ENCODE data around the gene SOWAHA. TPM values are rescaled to one million over a fixed set of nuclear protein-coding genes. Genes with fewer than 3 reads are reported as not detected.

Gene SOWAHA
- polyA plus RNA-seq, 1 donor from 2014 or later = 23.4 TPM

DNA sequence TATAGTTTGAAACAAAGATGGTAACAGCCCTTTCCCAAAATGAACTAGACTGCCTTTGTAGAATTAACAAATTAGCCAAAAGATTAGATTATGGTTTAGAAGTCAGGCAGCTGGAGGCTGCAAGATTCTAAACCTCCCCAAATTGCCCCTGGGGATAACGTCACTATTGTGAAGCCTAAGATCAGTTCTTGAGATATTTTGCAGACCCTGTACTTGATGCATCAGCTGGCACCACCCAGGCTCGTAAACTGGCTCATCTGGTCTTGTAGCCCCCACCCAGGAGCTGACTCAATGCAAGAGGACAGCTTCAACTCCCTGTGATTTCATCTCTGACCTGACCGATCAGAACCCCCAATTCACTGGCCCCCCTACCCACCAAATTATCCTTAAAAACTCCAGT lies 4.2 kb upstream of the SOWAHA start:
- H3F3A ChIP-seq (ENCODE audit: insufficient read depth, low read length, poor library complexity, severe bottlenecking) = no peaks in the 10 kb centered on the region
- H3K79me2 ChIP-seq (replicated peaks; ENCODE audit: insufficient read depth, low read length) = no peaks in the 10 kb centered on the region
- H3K4me2 ChIP-seq (ENCODE audit: low read length) = no peak overlapping the region
- H3K9me2 ChIP-seq (ENCODE audit: insufficient read depth, low read length) = no peaks in the 10 kb centered on the region
- H3K9me3 ChIP-seq (ENCODE audit: low read length) = no peaks in the 10 kb centered on the region
- H3K36me3 ChIP-seq (ENCODE audit: insufficient read depth, low read length) = no peaks in the 10 kb centered on the region
- H3K27me3 ChIP-seq (ENCODE audit: insufficient read depth, low read depth, low read length) = peaks cover 28% of the 10 kb centered on the region
- no peak overlapping the region for H3K4me3 ChIP-seq (ENCODE audit: low read length)
- TF ChIP-seq, protein P1, sequence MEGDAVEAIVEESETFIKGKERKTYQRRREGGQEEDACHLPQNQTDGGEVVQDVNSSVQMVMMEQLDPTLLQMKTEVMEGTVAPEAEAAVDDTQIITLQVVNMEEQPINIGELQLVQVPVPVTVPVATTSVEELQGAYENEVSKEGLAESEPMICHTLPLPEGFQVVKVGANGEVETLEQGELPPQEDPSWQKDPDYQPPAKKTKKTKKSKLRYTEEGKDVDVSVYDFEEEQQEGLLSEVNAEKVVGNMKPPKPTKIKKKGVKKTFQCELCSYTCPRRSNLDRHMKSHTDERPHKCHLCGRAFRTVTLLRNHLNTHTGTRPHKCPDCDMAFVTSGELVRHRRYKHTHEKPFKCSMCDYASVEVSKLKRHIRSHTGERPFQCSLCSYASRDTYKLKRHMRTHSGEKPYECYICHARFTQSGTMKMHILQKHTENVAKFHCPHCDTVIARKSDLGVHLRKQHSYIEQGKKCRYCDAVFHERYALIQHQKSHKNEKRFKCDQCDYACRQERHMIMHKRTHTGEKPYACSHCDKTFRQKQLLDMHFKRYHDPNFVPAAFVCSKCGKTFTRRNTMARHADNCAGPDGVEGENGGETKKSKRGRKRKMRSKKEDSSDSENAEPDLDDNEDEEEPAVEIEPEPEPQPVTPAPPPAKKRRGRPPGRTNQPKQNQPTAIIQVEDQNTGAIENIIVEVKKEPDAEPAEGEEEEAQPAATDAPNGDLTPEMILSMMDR (IDR thresholded peaks at IDR 0.05; ENCODE audit: poor library complexity, severe bottlenecking) = no peak
- no peak overlapping the region for H2AFZ ChIP-seq (ENCODE audit: low read depth, low read length)
- no peaks in the 10 kb centered on the region for H4K20me1 ChIP-seq (ENCODE audit: insufficient read depth)
- H3K27ac ChIP-seq (ENCODE audit: low read length) = no peak overlapping the region
- H3K9ac ChIP-seq (ENCODE audit: low read length) = no peak overlapping the region

DNA sequence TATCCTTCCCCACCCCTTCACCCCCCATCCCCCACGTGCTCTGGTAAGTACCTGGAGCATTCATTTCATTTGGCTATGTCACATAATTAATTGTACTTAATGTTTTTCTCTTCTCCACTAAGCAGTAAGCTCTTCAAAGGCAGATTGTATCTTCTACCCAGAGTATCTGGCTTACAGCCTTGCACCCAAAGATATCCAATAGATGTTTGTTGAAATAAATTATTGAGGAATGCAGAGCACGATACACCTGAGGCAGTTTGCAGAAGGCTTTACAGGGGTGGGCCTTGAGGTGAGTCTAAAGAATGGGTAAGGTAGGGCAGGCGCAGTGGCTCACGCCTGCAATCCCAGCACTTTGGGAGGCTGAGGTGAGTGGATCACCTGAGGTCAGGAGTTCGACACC lies 2.5 kb upstream of the SOWAHA start:
- H3K27me3 ChIP-seq (ENCODE audit: insufficient read depth, low read depth, low read length) = peaks cover 41% of the 10 kb centered on the region
- no peak overlapping the region for H3K9ac ChIP-seq (ENCODE audit: low read length)
- H3F3A ChIP-seq (ENCODE audit: insufficient read depth, low read length, poor library complexity, severe bottlenecking) = no peaks in the 10 kb centered on the region
- no peaks in the 10 kb centered on the region for H4K20me1 ChIP-seq (ENCODE audit: insufficient read depth)
- no peaks in the 10 kb centered on the region for H3K36me3 ChIP-seq (ENCODE audit: insufficient read depth, low read length)
- H3K9me2 ChIP-seq (ENCODE audit: insufficient read depth, low read length) = no peaks in the 10 kb centered on the region
- H3K9me3 ChIP-seq (ENCODE audit: low read length) = peaks cover 5% of the 10 kb centered on the region
- H2AFZ ChIP-seq (ENCODE audit: low read depth, low read length) = no peak overlapping the region
- H3K79me2 ChIP-seq (replicated peaks; ENCODE audit: insufficient read depth, low read length) = no peaks in the 10 kb centered on the region
- H3K27ac ChIP-seq (ENCODE audit: low read length) = no peak overlapping the region
- TF ChIP-seq EP300 (conservative IDR thresholded peaks at IDR 0.05; ENCODE audit: poor library complexity, severe bottlenecking) (no peak), EZH2 (IDR thresholded peaks at IDR 0.05; ENCODE audit: borderline replicate concordance, insufficient read depth, low read length, poor library complexity, severe bottlenecking) (no peak), POLR2AphosphoS5 (IDR thresholded peaks at IDR 0.05) (no peak), RAD21 (conservative IDR thresholded peaks at IDR 0.05) (no peak), SMC3 (conservative IDR thresholded peaks at IDR 0.05; ENCODE audit: poor library complexity) (no peak), TAF1 (IDR thresholded peaks at IDR 0.05; ENCODE audit: low read depth) (no peak), MXI1 (conservative IDR thresholded peaks at IDR 0.05; ENCODE audit: poor library complexity, severe bottlenecking) (no peak)
- TF ChIP-seq, protein P1 (IDR thresholded peaks at IDR 0.05; ENCODE audit: poor library complexity, severe bottlenecking) = no peak
- TF ChIP-seq, protein P2, sequence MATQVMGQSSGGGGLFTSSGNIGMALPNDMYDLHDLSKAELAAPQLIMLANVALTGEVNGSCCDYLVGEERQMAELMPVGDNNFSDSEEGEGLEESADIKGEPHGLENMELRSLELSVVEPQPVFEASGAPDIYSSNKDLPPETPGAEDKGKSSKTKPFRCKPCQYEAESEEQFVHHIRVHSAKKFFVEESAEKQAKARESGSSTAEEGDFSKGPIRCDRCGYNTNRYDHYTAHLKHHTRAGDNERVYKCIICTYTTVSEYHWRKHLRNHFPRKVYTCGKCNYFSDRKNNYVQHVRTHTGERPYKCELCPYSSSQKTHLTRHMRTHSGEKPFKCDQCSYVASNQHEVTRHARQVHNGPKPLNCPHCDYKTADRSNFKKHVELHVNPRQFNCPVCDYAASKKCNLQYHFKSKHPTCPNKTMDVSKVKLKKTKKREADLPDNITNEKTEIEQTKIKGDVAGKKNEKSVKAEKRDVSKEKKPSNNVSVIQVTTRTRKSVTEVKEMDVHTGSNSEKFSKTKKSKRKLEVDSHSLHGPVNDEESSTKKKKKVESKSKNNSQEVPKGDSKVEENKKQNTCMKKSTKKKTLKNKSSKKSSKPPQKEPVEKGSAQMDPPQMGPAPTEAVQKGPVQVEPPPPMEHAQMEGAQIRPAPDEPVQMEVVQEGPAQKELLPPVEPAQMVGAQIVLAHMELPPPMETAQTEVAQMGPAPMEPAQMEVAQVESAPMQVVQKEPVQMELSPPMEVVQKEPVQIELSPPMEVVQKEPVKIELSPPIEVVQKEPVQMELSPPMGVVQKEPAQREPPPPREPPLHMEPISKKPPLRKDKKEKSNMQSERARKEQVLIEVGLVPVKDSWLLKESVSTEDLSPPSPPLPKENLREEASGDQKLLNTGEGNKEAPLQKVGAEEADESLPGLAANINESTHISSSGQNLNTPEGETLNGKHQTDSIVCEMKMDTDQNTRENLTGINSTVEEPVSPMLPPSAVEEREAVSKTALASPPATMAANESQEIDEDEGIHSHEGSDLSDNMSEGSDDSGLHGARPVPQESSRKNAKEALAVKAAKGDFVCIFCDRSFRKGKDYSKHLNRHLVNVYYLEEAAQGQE (IDR thresholded peaks at IDR 0.05; ENCODE audit: borderline replicate concordance) = no peak
- no peak overlapping the region for H3K4me3 ChIP-seq (ENCODE audit: low read length)
- H3K4me2 ChIP-seq (ENCODE audit: low read length) = no peak overlapping the region

All from neural cell (in vitro differentiated cells).